ENCODE results near the gene SIPA1L2.
A peak's percentile ranks its signal among the peaks of the same experiment; 100 is the strongest.

The SIPA1L2 gene, protein sequence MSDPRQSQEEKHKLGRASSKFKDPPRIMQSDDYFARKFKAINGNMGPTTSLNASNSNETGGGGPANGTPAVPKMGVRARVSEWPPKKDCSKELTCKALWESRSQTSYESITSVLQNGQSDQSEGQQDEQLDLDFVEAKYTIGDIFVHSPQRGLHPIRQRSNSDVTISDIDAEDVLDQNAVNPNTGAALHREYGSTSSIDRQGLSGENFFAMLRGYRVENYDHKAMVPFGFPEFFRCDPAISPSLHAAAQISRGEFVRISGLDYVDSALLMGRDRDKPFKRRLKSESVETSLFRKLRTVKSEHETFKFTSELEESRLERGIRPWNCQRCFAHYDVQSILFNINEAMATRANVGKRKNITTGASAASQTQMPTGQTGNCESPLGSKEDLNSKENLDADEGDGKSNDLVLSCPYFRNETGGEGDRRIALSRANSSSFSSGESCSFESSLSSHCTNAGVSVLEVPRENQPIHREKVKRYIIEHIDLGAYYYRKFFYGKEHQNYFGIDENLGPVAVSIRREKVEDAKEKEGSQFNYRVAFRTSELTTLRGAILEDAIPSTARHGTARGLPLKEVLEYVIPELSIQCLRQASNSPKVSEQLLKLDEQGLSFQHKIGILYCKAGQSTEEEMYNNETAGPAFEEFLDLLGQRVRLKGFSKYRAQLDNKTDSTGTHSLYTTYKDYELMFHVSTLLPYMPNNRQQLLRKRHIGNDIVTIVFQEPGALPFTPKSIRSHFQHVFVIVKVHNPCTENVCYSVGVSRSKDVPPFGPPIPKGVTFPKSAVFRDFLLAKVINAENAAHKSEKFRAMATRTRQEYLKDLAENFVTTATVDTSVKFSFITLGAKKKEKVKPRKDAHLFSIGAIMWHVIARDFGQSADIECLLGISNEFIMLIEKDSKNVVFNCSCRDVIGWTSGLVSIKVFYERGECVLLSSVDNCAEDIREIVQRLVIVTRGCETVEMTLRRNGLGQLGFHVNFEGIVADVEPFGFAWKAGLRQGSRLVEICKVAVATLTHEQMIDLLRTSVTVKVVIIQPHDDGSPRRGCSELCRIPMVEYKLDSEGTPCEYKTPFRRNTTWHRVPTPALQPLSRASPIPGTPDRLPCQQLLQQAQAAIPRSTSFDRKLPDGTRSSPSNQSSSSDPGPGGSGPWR (N-terminal part only)

DNA sequence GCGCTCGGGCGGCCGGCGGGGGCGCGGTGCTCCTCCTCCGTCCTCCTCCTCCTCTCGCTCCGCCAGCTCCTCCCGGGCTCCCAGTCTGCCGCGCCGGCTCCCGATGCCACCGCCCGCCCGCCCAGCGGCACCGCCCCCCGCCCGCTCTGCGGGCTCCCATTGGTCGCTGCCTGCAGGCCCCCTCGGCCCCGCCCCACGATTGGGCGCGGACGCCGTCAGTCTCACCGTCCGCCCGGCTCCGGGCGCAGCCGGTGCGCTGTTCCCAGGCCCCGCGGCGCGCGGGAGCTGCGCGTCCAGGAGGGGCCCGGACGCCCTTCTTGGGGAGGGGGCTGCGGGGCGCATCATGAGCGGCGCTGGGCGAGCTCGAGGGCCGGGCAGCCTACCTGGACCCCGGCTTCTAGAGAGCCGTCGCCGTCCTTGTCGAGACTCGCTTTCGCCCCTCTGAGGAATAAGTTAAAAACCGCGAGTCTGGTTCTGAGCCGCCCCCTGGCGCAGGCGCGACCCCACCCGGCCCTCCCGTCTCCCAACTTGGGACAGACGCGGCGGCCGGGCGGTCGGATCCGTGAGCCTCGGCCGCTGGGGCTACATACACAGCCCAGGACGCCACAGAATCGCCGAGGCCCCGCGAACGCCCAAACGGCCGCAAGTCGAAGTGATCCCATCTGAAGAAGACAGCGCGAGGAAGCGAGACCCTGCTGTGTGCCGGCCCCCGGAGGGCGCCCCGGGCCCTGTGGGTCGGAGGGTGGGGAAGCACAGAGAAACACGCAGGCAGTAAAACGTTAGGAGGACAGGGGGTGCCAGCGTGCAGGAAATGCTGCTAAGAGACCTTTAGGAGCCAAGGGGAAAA lies at the start of gene SIPA1L2:
SIPA1L2 (minus strand) TSS at position 87 of the 847 bp plus-strand sequence. CDS start 114,794 bp downstream, outside the sequence.
- peak; percentile 73 to 77 for DNase-seq (ENCODE audit: low read depth in 2 of 2)

DNA sequence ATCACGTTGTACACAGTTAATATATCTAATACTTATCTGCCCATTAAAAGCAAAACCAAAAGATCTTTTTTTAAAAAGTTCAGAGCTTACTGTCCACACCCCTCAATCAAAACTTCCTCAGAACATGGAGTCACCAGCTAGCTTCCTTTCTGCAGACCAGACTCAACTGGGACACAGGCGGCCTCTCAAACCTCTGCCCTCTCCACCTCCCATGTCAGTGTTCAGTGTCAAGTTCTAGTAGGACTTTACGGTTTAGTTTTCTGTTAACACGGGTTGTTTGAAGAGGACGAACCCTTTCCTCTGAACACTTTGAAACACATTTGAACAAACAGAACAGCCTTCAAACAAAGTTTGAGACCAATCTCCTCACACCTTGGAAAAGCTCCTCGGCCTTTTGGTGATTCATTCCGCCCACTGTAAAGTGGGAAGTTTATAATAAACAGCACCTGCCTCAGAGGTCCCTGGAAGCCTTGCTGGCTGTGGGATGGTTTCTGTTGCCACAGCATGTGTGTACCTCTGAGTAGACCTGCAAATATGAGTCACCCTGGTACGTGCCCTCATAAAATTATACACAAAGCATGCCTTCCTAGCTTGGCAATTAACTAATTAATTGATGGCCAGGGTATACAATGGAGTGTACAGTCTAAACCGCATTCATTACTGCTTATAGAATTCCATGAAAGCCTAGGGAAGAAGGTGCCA lies 48.4 kb upstream of the SIPA1L2 start:
- DNase-seq (ENCODE audit: low read depth in 2 of 2): no peak

DNA sequence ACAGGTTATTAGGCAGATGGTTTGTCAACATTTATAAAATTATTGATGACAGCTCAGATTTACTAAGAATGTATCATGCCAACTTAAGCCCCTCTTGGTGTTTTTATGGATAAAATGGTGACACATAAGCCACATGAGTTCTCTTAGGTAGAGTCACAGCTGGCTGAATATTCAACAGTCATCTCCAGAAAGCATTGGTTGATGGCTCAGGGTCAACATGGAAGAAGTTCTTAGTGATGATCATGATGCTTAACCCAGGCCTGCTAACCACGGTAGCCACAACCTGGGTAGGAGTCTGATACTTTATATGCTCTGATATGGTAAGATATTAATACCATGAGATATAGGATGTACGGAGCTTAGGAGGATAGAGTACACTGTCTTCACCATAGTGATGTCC lies 46.4 kb upstream of the SIPA1L2 start:
- no peak for DNase-seq (ENCODE audit: low read depth in 2 of 2)

DNA sequence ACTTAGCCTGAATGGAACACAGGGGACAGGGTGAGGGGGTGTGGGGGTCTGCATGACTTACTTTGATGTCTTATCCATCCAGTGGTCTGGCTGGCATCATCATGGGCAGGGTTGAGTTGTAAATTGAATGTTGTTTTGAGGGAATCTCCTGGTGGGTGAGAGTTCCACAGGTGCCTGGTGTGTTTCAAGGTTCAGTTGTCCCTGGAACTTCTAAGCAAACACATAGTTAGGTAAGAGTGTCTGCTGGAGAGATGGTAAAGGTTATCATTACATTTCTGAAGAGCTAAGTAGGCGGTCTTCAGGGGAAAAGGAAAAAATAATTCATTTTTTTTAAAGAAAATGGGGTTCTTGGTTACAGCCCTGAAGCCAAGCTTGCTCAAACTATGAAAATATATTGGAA lies 46.0 kb upstream of the SIPA1L2 start:
- no peak for DNase-seq (ENCODE audit: low read depth in 2 of 2)

DNA sequence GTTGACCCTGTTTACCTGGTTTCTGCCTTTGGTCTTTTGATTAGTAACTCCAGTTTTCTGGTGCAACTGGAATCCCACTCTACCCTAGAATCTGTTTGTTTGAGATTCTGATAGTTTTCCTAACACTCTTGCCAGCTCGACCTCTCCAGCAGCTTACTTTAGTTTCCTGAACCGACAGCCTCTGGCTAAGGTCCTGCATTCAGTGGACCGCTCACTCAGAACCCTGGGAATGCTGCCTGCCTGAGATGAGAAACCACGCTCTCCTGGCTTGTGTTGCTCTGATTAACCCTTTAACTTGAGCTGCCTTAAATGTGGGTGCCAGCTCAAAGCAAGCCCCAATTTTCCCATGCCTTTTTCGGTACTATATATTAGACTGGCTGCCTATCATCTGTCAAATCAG lies 45.3 kb upstream of the SIPA1L2 start:
- DNase-seq (ENCODE audit: low read depth in 2 of 2): no peak

DNA sequence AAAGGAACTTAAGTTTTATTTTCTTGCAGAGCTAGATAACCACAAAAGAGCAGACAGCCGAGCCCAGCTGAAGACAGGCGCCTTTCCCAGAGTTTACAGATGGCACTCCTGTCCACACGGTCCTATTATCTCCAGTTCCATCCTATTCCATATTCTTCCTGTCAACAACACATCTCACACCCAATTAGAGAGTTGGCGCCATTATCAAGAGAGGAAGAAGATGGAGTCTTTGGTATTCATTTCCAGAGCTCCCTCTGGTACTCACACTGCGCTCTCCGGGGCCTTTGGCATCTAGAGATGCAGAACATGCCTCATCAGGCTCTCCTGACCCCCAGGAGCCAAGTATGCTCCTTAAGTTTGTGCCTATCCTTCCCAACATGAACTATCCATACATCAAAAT lies 43.3 kb upstream of the SIPA1L2 start:
- no peak for DNase-seq (ENCODE audit: low read depth in 2 of 2)

DNA sequence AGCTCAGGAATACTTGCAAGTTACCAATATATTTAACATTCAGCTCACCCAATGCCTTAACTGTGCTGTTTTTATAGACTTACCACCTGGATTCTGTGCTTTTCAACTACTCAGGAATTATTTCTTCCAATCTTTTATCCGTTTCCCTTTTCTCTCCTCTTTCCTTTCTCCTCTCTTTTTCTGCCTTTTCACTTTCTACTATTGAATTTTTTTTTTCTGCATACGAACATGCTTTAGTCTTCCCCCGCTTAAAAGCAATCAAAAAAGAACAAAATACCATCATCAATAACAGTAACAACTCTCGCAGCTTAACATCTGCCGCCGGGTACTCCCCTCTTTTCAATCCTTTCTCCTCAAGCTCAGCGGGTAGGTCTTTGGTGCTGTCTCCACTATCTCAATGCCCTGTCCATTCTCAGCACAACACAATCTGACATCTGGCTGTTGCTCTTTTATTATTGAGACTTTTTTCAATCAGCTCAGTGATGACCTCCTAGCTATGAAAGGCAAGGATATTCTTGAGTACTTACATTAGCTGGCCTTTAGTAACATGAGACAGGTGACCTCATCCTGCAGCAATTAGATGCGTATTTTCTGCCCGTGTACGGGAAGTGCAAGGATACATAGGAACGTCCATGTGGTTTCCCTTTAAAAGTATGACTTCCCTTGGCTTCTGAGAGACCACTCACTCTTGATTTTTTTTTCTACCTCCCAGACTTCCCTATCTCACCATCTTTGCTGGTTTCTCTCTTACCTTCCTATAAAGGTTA lies 40.2 kb upstream of the SIPA1L2 start:
- peak in 1 of 2 experiments; percentile 12 for DNase-seq (ENCODE audit: low read depth in 2 of 2)

DNA sequence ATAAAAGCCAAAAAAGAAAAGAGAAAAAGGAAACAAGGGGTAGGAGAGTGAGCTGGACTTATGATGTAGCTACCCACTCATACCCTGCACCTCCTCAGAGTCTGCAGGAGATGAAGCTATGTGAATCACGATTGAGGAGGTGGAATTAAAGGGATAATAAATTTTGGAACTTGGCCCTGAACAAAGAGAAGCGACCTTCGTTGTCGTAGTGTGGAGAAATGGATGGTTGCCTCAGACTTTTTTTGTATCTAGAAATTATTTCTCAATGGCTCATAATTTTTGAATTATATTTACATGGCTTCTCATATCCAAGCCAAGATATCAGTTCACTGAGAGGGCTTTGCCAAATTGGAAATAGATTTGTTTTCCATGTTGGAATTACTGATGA lies 37.8 kb upstream of the SIPA1L2 start:
- peak in 1 of 2 experiments; percentile 9 for DNase-seq (ENCODE audit: low read depth in 2 of 2)

DNA sequence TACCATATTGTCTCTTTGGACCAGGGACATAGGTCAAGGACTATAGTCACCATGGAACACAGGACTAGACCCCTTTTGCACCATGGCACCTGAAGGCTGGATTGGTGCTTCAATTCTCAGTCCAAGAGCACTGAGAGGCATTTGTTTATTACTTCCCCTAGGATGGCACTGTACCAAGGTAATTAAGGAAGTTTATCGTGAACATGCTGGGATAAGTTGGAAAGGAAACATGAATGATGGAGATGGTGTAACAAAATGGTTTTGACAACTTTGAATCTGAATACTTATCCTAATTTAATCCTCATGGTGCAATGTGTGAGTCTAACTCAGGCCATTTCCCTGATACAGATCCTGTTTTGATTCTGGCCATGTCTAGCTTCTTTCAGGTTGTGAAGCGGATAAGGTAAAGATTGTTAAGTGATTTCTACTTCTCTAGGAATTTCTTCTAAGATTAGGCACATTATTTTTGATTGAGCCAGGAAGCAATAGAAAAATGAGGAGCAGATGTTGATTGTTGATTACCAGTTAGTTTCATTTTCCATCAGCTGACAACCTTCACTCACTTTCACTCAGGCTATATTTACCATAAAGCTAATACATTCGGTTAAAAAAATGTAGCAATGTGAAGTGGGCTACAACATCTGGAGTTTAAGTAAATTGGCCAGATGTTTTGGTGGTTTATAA lies 37.3 kb upstream of the SIPA1L2 start:
- peak in 1 of 2 experiments; percentile 5 for DNase-seq (ENCODE audit: low read depth in 2 of 2)

DNA sequence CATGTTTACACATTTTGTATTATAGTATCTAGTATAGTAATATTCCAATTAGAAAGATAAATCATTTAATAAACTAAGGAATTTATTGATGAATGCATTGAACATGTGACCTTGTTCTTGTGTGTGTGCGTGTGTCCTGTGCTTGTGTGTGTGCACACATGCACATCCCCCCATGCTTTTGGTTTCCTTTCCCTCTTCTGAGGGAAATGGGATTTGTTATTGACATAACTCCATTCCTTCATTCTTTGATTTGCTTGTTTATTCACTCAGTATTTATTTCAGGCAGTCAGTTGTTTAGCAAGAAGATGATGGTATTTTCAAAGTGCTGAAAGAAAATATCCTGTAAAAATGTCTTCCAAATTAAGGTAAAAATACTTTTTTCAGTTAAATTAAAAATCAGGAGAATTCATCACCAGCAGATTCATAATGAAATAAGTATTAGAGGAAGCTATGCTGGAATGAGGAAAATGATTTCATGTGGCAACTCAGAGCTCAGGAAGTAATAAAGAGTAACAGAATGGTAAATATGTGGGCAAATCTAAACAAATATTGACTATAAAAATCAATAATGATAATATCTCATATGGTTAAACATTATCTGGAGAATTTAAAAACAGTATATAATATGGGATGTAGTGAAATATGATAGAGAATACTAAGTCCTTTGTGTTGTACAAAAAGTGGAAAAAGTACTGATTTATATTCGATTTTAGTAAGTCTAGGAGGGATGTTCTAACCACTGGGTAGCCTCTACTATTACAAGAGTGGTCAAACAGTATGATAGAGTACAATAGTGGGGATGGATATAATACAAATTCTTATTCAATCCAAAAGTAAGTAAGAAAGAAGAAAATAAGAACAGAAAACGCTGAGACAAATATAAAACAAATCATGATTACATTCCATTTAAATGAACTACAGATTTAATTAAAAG lies 35.2 kb upstream of the SIPA1L2 start:
- no peak for DNase-seq (ENCODE audit: low read depth in 2 of 2)

DNA sequence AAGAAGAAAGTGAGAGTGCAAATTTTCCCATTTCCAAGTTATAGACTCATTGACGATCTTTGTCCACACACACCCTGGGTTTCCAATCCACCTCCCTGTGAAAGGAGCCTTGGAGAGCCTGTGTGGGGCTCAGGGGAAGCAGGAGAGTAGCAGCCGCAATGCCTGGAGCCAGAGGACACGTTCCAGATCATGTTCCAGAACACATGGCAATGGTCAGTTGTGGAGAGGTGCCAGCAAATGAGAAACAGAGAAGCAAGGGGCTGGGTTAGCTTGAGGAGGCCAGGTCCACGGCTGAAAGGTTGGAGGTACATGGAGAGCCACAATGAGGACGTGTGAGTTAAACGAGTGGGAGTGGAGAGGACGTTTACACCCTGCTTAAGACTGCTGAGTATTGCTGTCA lies 33.0 kb upstream of the SIPA1L2 start:
- no peak for DNase-seq (ENCODE audit: low read depth in 2 of 2)

DNA sequence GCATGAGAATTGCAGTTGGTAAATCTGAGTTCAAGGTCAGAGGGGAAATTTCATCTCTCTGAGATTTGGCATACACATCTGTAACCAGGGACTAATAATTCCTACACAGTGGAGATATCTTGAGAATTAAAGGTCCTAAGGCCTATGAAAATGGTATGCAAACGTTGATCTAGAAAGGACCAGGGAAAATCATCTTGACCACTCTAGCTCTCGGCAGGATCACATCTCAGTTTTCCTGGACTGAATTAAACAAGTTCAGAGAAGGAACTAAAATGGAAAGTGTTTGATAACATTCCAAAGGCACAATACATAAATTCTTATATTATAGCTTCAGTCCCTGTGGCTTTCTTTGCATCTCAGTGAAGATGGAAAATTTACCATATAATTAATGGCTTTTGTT lies 28.5 kb upstream of the SIPA1L2 start:
- no peak for DNase-seq (ENCODE audit: low read depth in 2 of 2)

DNA sequence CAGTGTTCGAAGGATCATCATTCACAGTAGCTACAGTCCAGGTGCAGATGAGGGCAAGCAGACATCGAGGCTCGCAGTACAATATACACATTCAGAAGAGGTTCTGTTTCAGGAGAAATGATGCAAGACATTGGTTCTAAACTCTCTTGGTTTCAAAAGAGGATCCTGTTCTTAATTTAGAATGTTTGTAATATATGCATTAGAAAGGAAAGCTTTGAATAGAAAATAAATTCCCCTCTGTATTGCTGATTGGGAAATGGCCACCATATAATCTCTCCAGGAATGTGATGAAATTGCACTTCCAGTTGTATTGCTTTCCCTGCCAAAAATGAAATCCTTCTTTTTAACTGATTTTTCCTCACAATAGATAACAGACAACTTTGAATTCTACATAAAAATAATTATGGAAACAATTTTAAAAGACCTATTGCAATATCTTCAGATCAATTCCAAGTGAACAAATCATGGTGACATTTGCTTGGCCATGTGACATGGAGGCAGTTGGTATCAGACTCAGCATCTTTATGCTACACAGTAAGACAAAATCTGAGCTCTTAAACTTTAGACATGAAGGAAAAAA lies 27.6 kb upstream of the SIPA1L2 start:
- DNase-seq (ENCODE audit: low read depth in 2 of 2): peak in 1 of 2 experiments; percentile 24

DNA sequence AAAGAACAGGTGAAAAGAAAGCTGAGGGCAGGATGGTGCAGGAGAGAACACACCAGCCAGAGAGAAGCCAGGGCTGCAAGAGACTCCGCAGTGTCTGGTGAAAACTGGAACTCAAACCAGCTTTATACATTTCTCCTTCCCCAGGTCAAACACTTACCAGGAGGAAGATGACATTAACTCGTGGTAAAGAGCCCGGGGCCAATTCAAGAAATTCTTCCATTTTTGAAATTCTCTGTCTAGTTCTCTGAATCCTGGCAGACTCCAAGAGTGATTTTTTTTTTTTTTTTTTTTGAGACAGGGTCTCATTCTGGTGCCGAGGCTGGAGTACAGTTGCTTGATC lies 25.8 kb upstream of the SIPA1L2 start:
- DNase-seq (ENCODE audit: low read depth in 2 of 2): no peak

DNA sequence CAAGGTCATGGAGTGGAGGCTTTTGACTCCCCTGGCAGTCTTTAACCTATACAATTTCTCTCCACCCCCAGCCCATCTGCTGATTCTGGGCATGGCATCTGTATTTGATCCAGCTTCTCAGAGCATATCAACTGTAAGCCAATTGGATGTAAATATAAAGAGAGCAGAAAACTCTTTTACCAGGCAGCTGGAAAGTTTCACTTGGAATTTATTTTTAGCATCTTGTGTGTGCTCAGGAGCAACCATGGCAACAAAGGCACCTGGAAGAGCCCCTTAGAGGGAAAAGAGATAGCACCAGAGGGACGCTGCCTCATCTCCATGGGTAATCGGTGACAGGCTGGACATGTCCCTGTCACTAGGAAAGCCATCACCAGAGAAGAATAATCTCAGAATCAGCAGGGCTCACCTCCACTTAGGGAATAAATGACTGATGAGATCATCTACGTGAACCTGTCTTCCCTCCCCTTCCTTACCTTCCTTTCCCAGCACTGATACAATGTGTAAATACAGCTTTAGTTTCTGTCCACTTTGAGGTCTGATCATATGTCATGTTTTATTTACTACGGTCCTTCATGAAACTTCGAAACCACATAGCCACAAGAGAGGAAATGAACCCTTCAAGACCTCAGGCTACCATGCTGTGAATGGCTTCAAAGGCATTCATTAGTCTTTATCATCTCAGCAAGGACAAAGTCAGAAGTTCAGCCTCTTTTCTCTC lies 25.3 kb upstream of the SIPA1L2 start:
- no peak for DNase-seq (ENCODE audit: low read depth in 2 of 2)

DNA sequence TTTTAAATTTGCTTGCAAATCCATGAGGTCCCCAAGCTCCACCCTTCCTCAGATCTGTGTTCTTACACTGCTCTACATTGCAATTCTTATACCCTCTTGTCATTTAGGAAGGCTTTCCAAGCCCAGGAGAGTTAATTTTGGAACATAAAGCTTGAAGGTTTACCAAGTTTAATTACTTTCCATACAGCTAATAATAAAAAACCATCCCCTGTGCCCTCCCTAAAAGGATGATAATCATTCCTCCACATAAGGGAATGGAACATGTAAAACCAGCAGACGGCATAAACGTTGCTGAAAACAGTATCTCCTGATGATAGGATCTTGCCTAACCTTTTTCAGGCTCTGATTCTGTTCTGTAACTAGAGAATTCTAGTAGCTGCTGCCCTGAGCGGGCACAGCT lies 23.9 kb upstream of the SIPA1L2 start:
- DNase-seq (ENCODE audit: low read depth in 2 of 2): no peak

DNA sequence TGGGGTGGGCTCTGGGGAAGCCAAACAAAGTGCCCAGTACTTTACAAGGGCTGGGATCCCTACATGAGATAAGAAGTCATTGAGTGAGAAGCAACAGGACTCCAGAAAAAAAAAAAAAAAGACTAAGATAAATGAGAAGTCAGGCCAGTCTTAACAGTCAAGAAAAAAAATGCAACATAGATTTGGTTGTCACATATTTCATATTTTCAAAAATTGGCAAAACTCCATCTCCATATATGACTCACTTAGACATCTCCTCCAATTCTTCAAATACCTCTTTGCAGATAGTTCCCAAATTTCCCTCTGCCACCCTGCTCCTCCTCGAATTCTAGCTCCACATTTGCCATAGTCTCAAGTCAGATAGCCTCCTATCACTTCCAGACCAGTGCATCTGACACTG lies 20.9 kb upstream of the SIPA1L2 start:
- DNase-seq (ENCODE audit: low read depth in 2 of 2): no peak
